Natural killer cell (primary cell): Measurements from ENCODE around the gene SOS1. TPM values are rescaled to one million over a fixed set of nuclear protein-coding genes. Genes with fewer than 3 reads are reported as not detected.

Source experiments
- ATAC-seq, 3 donors: fragments of 150-1000 bp in 2 of 3; fragments of 200-7000 bp in 1 of 3; cut with Tn5 transposase; 1 replicate in 1 of 3; 2 replicates in 2 of 3; pipeline ENCODE4 v1.10.0; 2021; ENCODE audit warnings: mild to moderate bottlenecking in 2 of 3, moderate library complexity in 2 of 3
- DNase-seq, 2 donors: peaks; one replicate each; pipeline versions ENCODE4 v3.0.0 to v3.0.0-alpha.2; 2013 to 2021; ENCODE audit warnings: mixed read lengths in 1 of 2
- H3K27ac ChIP-seq: one replicate; pipeline ENCODE4 v1.5.1; 2013; ENCODE audit warnings: mild to moderate bottlenecking, low read length
- H3K27me3 ChIP-seq: one replicate; pipeline ENCODE4 v1.6.1; 2013; ENCODE audit warnings: low read length; ENCODE audit not compliant: control insufficient read depth, insufficient read depth
- H3K36me3 ChIP-seq: one replicate; pipeline ENCODE4 v1.6.1; 2013; ENCODE audit warnings: low read length; ENCODE audit not compliant: control insufficient read depth, insufficient read depth
- H3K4me1 ChIP-seq: one replicate; pipeline ENCODE4 v1.6.1; 2013; ENCODE audit warnings: low read length; ENCODE audit not compliant: control insufficient read depth, insufficient read depth
- H3K4me3 ChIP-seq: one replicate; pipeline ENCODE4 v1.5.1; 2013; ENCODE audit warnings: low read length
- H3K9me3 ChIP-seq: one replicate; pipeline ENCODE4 v1.6.1; 2013; ENCODE audit warnings: low read length; ENCODE audit not compliant: control insufficient read depth, insufficient read depth
- H3K27ac Mint-ChIP-seq, 2 donors: one replicate each; pipeline ENCODE4 v1.8.0; 2022; ENCODE audit warnings: mild to moderate bottlenecking in 2 of 2, mixed read lengths in 2 of 2, moderate library complexity in 1 of 2
- H3K27me3 Mint-ChIP-seq, 2 donors: one replicate each; pipeline ENCODE4 v1.8.0; 2022; ENCODE audit warnings: low read depth in 2 of 2, mixed read lengths in 2 of 2
- H3K36me3 Mint-ChIP-seq: one replicate; pipeline ENCODE4 v1.8.0; 2022; ENCODE audit warnings: mixed read lengths
- H3K4me1 Mint-ChIP-seq, 2 donors: one replicate each; pipeline ENCODE4 v1.8.0; 2022; ENCODE audit warnings: mixed read lengths in 2 of 2
- H3K4me3 Mint-ChIP-seq: one replicate; pipeline ENCODE4 v1.8.0; 2022; ENCODE audit warnings: mild to moderate bottlenecking, moderate library complexity, mixed read lengths
- H3K9me3 Mint-ChIP-seq, 2 donors: one replicate each; pipeline ENCODE4 v1.8.0; 2022; ENCODE audit warnings: mixed read lengths in 2 of 2
- CTCF ChIP-seq: fragments of 200-600 bp; IDR thresholded peaks from one replicate; pipeline ENCODE4 v1.8.0; 2022; ENCODE audit warnings: antibody characterized with exemption
- WGBS: methylation state at CpG from one replicate; pipeline ENCODE4 v1.1.7; 2013; ENCODE audit warnings: missing lambda C conversion rate; ENCODE audit not compliant: insufficient coverage; 5-methylcytosine and 5-hydroxymethylcytosine counted together
- intact Hi-C: fragments of 100-400 bp; cut with micrococcal nuclease; formaldehyde crosslinking; loops from one replicate; pipeline ENCODE4 v1.14.2; 2022
- total RNA-seq, 4 donors: library from RNA; stranded (reverse); fragments of 120-200 nt in 1 of 4; gene quantifications; one replicate each; pipeline versions ENCODE4 v1.2.3 to v1.2.4, GENCODE V29; 2013 to 2022

The SOS1 gene
- total RNA-seq, 3 donors from 2014 or later (not counting 1 experiment from before 2014, with no cell fraction given) = 32.6 to 73.9 (median 52.7) TPM

GRCh38 chr2:39018638-39019037 is 102.2 kb downstream of the SOS1 start:
- H3K4me1 ChIP-seq = no peaks in the 10 kb centered on the region
- H3K36me3 ChIP-seq = peaks cover 25% of the 10 kb centered on the region
- H3K4me3 ChIP-seq = no peak overlapping the region
- WGBS = 100% methylated on average over 3 of the region's 4 CpGs
- no peaks in the 10 kb centered on the region for H3K27me3 Mint-ChIP-seq
- TF ChIP-seq CTCF = no peak
- peaks cover 8% of the 10 kb centered on the region for H3K36me3 Mint-ChIP-seq
- ATAC-seq (no peak), DNase-seq (no peak)
- H3K4me3 Mint-ChIP-seq = no peak overlapping the region
- H3K27ac Mint-ChIP-seq = peak overlapping the region in 1 of 2 donors; percentile 3
- no peaks in the 10 kb centered on the region for H3K4me1 Mint-ChIP-seq
- no peak overlapping the region for H3K27ac ChIP-seq
- no peaks in the 10 kb centered on the region for H3K27me3 ChIP-seq
- H3K9me3 ChIP-seq = no peaks in the 10 kb centered on the region
- no peaks in the 10 kb centered on the region for H3K9me3 Mint-ChIP-seq
- intact Hi-C loops = no loop called here

- Mint-ChIP-seq H3K9me3 (no peaks in the 10 kb centered on the region), H3K36me3 (no peaks in the 10 kb centered on the region), H3K4me1 (no peaks in the 10 kb centered on the region), H3K27me3 (no peaks in the 10 kb centered on the region), H3K4me3 (no peak overlapping the region), H3K27ac (no peak overlapping the region)
- ATAC-seq (no peak), DNase-seq (no peak)
- no peak overlapping the region for H3K27ac ChIP-seq
- H3K4me1 ChIP-seq = no peaks in the 10 kb centered on the region
- intact Hi-C loops = no loop called here
- TF ChIP-seq CTCF = no peak
- no peak overlapping the region for H3K4me3 ChIP-seq
- no peaks in the 10 kb centered on the region for H3K9me3 ChIP-seq
- H3K27me3 ChIP-seq = no peaks in the 10 kb centered on the region
- peaks cover 30% of the 10 kb centered on the region for H3K36me3 ChIP-seq
Measured at GRCh38 chr2:39017334-39017733, 103.5 kb downstream of the SOS1 start.

- DNase-seq = no peak
- peaks cover 36% of the 10 kb centered on the region for H3K36me3 ChIP-seq
- no peaks in the 10 kb centered on the region for H3K9me3 ChIP-seq
- ATAC-seq = no peak
- H3K27me3 Mint-ChIP-seq = no peaks in the 10 kb centered on the region
- no peak overlapping the region for H3K27ac Mint-ChIP-seq
- no peaks in the 10 kb centered on the region for H3K9me3 Mint-ChIP-seq
- no peaks in the 10 kb centered on the region for H3K4me1 ChIP-seq
- no CpG with 5 or more reads among the region's 1 CpG for WGBS
- no peak overlapping the region for H3K4me3 Mint-ChIP-seq
- no peak overlapping the region for H3K27ac ChIP-seq
- intact Hi-C loops = no loop called here
- H3K4me1 Mint-ChIP-seq = no peaks in the 10 kb centered on the region
- TF ChIP-seq CTCF = no peak
- H3K27me3 ChIP-seq = no peaks in the 10 kb centered on the region
- H3K4me3 ChIP-seq = no peak overlapping the region
- H3K36me3 Mint-ChIP-seq = no peaks in the 10 kb centered on the region
Measured at GRCh38 chr2:39015424-39015823, 105.4 kb downstream of the SOS1 start.

- Histone ChIP-seq H3K4me1 (no peaks in the 10 kb centered on the region), H3K27me3 (no peaks in the 10 kb centered on the region), H3K36me3 (peaks cover 42% of the 10 kb centered on the region), H3K9me3 (no peaks in the 10 kb centered on the region), H3K27ac (no peak overlapping the region), H3K4me3 (no peak overlapping the region)
- H3K27ac Mint-ChIP-seq = no peak overlapping the region
- WGBS = 100% methylated on average over 1 of the region's 3 CpGs
- H3K36me3 Mint-ChIP-seq = no peaks in the 10 kb centered on the region
- intact Hi-C loops = no loop called here
- ATAC-seq (no peak), DNase-seq (no peak)
- no peaks in the 10 kb centered on the region for H3K27me3 Mint-ChIP-seq
- no peaks in the 10 kb centered on the region for H3K9me3 Mint-ChIP-seq
- H3K4me1 Mint-ChIP-seq = no peaks in the 10 kb centered on the region
- no peak overlapping the region for H3K4me3 Mint-ChIP-seq
- TF ChIP-seq CTCF = no peak
Measured at GRCh38 chr2:39013871-39014270, 107.0 kb downstream of the SOS1 start.
